ENCODE results near the gene EPB41L4B. TPM values are rescaled to one million over a fixed set of nuclear protein-coding genes. Genes with fewer than 3 reads are reported as not detected.

The EPB41L4B gene
- total RNA-seq, 2 donors from 2014 or later: 6.4 to 6.6 TPM

- DNase-seq: no peak
These were observed 176.8 kb downstream of the EPB41L4B start for GRCh38 chr9:109143881-109144562.

GRCh38 chr9:109141375-109141774, 179.5 kb downstream of the EPB41L4B start:
- no peak overlapping the region for H3K4me3 Mint-ChIP-seq
- TF ChIP-seq CTCF (conservative IDR thresholded peaks at IDR 0.05): no peak
- WGBS, 2 experiments (ENCODE audit: insufficient coverage in 1 of 2, insufficient read length in 1 of 2): 88 to 90% methylated on average over 2 to 5 of the region's 5 CpGs
- Histone ChIP-seq H3K27ac (ENCODE audit: low read depth, low read length) (no peak overlapping the region), H3K27me3 (ENCODE audit: control insufficient read depth, insufficient read depth, low read length, poor library complexity, severe bottlenecking) (no peaks in the 10 kb centered on the region), H3K9me3 (ENCODE audit: control insufficient read depth, low read length) (no peaks in the 10 kb centered on the region), H3K4me1 (ENCODE audit: control insufficient read depth, insufficient read depth, low read length) (peaks cover 5% of the 10 kb centered on the region), H3K4me3 (ENCODE audit: low read length) (peak overlapping the region; percentile 34), H3K9ac (ENCODE audit: extremely low read depth, low read length, poor library complexity, severe bottlenecking) (no peak overlapping the region), H3K36me3 (ENCODE audit: control insufficient read depth, insufficient read depth, low read length) (no peaks in the 10 kb centered on the region)
- no peak for DNase-seq
- no peaks in the 10 kb centered on the region for H3K36me3 Mint-ChIP-seq (ENCODE audit: low read depth)
- no peak overlapping the region for H3K27ac Mint-ChIP-seq
- H3K9me3 Mint-ChIP-seq: no peaks in the 10 kb centered on the region
- peaks cover 17% of the 10 kb centered on the region for H3K4me1 Mint-ChIP-seq
- H3K27me3 Mint-ChIP-seq (ENCODE audit: insufficient read depth): no peaks in the 10 kb centered on the region

More at GRCh38 chr9:109143881-109144562, 176.8 kb downstream of the EPB41L4B start:
- Mint-ChIP-seq H3K27me3 (ENCODE audit: insufficient read depth) (peaks cover 2% of the 10 kb centered on the region), H3K4me3 (no peak overlapping the region), H3K9me3 (no peaks in the 10 kb centered on the region), H3K27ac (no peak overlapping the region), H3K36me3 (ENCODE audit: low read depth) (no peaks in the 10 kb centered on the region), H3K4me1 (peaks cover 17% of the 10 kb centered on the region)
- peak; percentile 69 for TF ChIP-seq CTCF (conservative IDR thresholded peaks at IDR 0.05)
- Histone ChIP-seq H3K4me1 (ENCODE audit: control insufficient read depth, insufficient read depth, low read length) (peaks cover 5% of the 10 kb centered on the region), H3K9me3 (ENCODE audit: control insufficient read depth, low read length) (no peaks in the 10 kb centered on the region), H3K4me3 (ENCODE audit: low read length) (no peak overlapping the region), H3K27ac (ENCODE audit: low read depth, low read length) (no peak overlapping the region), H3K9ac (ENCODE audit: extremely low read depth, low read length, poor library complexity, severe bottlenecking) (no peak overlapping the region), H3K27me3 (ENCODE audit: control insufficient read depth, insufficient read depth, low read length, poor library complexity, severe bottlenecking) (no peaks in the 10 kb centered on the region), H3K36me3 (ENCODE audit: control insufficient read depth, insufficient read depth, low read length) (no peaks in the 10 kb centered on the region)
- WGBS, 2 experiments (ENCODE audit: insufficient coverage in 1 of 2, insufficient read length in 1 of 2): 70 to 89% methylated on average over 4 to 5 of the region's 5 CpGs

GRCh38 chr9:109139851-109140250, 181.0 kb downstream of the EPB41L4B start:
- Histone ChIP-seq H3K27ac (ENCODE audit: low read depth, low read length) (no peak overlapping the region), H3K27me3 (ENCODE audit: control insufficient read depth, insufficient read depth, low read length, poor library complexity, severe bottlenecking) (no peaks in the 10 kb centered on the region), H3K4me3 (ENCODE audit: low read length) (no peak overlapping the region), H3K36me3 (ENCODE audit: control insufficient read depth, insufficient read depth, low read length) (no peaks in the 10 kb centered on the region), H3K9me3 (ENCODE audit: control insufficient read depth, low read length) (no peaks in the 10 kb centered on the region), H3K9ac (ENCODE audit: extremely low read depth, low read length, poor library complexity, severe bottlenecking) (no peak overlapping the region), H3K4me1 (ENCODE audit: control insufficient read depth, insufficient read depth, low read length) (peaks cover 5% of the 10 kb centered on the region)
- H3K4me1 Mint-ChIP-seq: peaks cover 17% of the 10 kb centered on the region
- H3K4me3 Mint-ChIP-seq: no peak overlapping the region
- H3K27me3 Mint-ChIP-seq (ENCODE audit: insufficient read depth): no peaks in the 10 kb centered on the region
- 95% methylated on average over 1 of the region's 1 CpG; no CpG with 5 or more reads in 1 of the 2 experiments for WGBS, 2 experiments (ENCODE audit: insufficient coverage in 1 of 2, insufficient read length in 1 of 2)
- no peak overlapping the region for H3K27ac Mint-ChIP-seq
- H3K9me3 Mint-ChIP-seq: no peaks in the 10 kb centered on the region
- no peaks in the 10 kb centered on the region for H3K36me3 Mint-ChIP-seq (ENCODE audit: low read depth)
- no peak for TF ChIP-seq CTCF (conservative IDR thresholded peaks at IDR 0.05)
- DNase-seq: no peak
